Measurements from ENCODE around the gene KRTAP10-1. TPM values are rescaled to one million over a fixed set of nuclear protein-coding genes. Genes with fewer than 3 reads are reported as not detected.
A peak's percentile ranks its signal among the peaks of the same experiment; 100 is the strongest.
"Not testable (repeated sequence)": the region's sequence is repeated elsewhere in the genome, so short reads cannot be mapped to it uniquely, and the experiment has no call there.

Gene KRTAP10-1
- total RNA-seq, 1 donor from 2014 or later, result not detected

DNA sequence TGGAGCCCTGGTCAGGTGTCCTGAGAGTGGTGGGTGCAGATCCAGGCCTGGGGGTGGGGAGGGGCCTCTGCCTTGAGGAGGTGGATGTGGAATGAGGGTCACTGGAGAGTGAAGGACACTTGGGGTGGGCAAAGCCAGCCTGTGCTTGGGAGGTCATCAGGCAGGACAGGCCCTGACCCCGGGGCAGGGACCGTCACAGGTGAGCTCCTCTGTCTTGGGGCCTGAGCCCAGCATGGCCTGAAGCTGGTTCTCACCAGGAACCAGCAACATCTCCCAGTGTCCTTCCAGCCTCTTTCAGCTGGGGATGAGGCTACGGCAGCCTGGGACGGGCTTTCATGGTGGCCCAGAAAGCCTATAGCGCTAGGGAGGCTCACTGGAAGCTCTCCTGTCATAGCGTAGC lies 12.1 kb upstream of the KRTAP10-1 start:
- no peak for DNase-seq
- no peak for ATAC-seq (ENCODE audit: poor library complexity)
- intact Hi-C loops (cut with DNase I), result no loop called here

DNA sequence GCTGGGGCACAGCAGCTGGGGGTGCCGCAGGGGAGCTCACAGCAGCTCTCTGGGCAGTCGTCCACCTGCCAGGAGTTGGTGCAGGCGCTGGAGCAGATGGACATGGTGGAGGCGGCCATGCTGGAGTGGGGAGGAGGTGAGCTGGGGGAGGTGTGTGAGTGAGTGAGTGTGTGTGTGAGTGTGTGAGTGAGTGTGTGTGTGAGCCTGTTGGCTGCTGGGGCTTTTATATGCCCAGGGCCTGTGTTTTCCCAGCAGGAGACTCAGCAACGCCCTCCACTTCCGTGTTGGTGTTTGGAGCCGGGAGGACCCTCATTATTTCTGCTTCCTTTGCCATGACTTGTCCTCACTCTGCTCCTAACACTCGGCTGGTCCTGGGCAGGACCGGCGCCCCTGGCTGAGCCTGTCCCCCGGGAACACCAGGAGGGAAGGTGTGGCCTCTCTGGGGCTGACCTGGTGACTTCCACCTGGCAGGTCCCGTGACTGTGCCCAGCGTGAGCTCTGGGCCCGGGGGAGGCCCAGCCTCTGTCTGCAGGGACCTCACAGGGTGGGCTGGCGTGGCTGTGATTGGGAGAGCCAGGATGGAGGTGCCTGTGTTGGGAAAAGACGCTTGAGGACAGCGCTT lies 11.5 kb upstream of the KRTAP10-1 start, which contains the start of gene KRTAP10-2:
Gene KRTAP10-2 (minus strand): TSS at position 166 of the 622 bp plus-strand sequence. CDS start 47 bp downstream, at position 119.
- ATAC-seq (ENCODE audit: poor library complexity), result no peak
- no peak for DNase-seq

GRCh38 chr21:44550807-44551206 lies 10.8 kb upstream of the KRTAP10-1 start:
- DNase-seq, result no peak
- intact Hi-C loops (cut with DNase I), result no loop called here
- no peak for ATAC-seq (ENCODE audit: poor library complexity)

More for the DNA sequence above, 11.5 kb upstream of the KRTAP10-1 start, which contains the start of gene KRTAP10-2:
- intact Hi-C loops (cut with DNase I), result no loop called here

- not testable (repeated sequence) for ATAC-seq (ENCODE audit: poor library complexity)
These were observed 10.3 kb upstream of the KRTAP10-1 start for GRCh38 chr21:44550285-44550684.

GRCh38 chr21:44549525-44550211 lies 9.7 kb upstream of the KRTAP10-1 start:
- DNase-seq, result no peak
- intact Hi-C loops (cut with DNase I), result no loop called here
- ATAC-seq (ENCODE audit: poor library complexity), result no peak

More at GRCh38 chr21:44550285-44550684, 10.3 kb upstream of the KRTAP10-1 start:
- DNase-seq; intact Hi-C loops (cut with DNase I): not testable (repeated sequence)

DNA sequence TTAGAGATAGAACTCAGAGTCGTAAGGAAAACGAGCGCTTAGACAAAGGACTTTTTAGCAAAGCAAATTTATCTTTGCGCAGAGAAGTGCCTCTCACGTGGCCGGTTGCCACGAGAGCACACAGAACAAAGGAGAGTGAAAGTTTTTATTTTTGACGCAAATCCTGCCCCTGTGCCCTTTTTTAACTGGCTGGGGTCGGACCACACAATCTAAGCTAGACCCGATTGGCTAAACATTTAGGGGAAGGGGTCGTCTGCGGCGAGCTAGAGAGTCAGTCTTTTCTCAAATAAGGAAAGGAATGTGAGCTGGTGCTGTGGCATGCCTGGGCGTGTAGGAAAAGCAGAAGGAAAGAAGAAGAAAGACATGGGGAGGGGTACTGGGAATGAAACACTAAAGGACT lies 8.9 kb upstream of the KRTAP10-1 start:
- ATAC-seq (ENCODE audit: poor library complexity), result no peak
- no peak for DNase-seq
- intact Hi-C loops (cut with DNase I), result no loop called here

DNA sequence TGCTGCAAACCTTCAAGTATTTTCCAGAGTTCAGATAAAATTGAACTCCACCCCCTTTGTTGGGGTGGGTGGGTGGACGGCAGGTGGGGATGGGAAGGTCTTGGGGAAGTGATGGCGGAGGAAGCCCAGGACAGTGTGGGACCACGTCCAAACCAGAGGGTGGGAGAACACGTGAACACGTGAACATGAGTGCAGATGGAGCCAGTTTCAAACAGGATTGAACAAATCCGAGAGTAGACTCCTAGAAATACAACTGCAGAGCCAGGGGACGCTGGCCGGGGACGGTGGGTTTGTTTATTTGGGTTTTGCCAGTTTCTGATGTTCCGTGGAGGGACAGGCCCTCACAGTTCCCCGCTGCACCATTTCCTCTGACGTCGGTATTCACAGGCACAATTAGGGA lies 8.4 kb upstream of the KRTAP10-1 start:
- intact Hi-C loops (cut with DNase I), result no loop called here
- DNase-seq (no peak), ATAC-seq (ENCODE audit: poor library complexity) (no peak)

GRCh38 chr21:44547656-44548331 lies 7.8 kb upstream of the KRTAP10-1 start:
- DNase-seq (no peak), ATAC-seq (ENCODE audit: poor library complexity) (no peak)
- intact Hi-C loops (cut with DNase I), result no loop called here

DNA sequence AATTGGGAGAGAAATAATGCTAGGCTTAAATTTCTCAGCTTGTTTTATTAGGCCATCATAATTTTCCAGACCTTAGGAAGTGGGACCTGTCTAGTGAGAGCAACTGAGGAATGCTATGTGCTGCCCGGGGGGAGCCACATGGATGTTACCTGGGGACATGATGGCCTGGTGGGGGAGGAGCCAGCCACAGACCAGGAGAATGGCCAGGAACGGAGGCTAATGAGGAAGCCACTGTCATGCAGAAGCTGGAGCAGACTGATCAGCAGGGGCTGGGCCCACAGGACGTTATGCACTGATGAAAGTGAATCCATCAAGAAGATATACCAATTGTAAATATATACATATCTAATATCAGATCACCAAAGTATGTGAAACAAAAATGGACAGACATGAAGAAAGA lies 4.6 kb upstream of the KRTAP10-1 start:
- intact Hi-C loops (cut with DNase I), result no loop called here

GRCh38 chr21:44542716-44543115 lies 2.7 kb upstream of the KRTAP10-1 start:
- no peak for ATAC-seq (ENCODE audit: poor library complexity)
- intact Hi-C loops (cut with DNase I), result no loop called here

More for the DNA sequence above, 4.6 kb upstream of the KRTAP10-1 start:
- DNase-seq (no peak), ATAC-seq (ENCODE audit: poor library complexity) (no peak)

DNA sequence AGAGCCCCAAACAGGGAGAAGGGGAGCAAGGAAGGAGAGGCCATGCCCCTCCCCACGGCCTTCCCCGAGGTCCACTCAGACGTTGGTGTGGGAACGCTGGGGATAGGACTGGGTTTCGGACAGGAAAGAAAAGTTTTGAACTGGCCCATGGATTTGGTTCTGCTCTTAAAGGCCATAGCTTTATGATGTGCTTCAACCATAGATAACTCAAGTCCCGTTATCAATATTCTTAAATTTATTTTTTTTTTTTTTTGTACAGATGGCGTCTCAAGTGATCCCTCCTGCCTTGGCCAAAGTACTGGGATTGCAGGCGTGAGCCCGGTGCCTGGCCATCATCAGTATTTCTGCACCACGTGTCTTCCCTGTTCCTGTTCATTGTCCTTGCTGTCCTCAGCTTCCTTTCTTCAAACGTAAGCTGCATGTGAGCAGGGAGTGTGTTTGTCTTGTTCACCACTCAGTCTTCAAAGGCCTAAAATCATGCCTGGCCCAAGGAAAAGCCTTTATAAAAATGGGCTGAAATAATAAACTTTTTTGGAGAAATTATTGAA lies 820 bp upstream of the KRTAP10-1 start:
- ATAC-seq (ENCODE audit: poor library complexity) (no peak), DNase-seq (no peak)
- intact Hi-C loops (cut with DNase I), result no loop called here

More at GRCh38 chr21:44542716-44543115, 2.7 kb upstream of the KRTAP10-1 start:
- no peak for DNase-seq

GRCh38 chr21:44539046-44539445 lies 949 bp downstream of the KRTAP10-1 start:
- ATAC-seq (ENCODE audit: poor library complexity), result no peak
- no peak for DNase-seq
- intact Hi-C loops (cut with DNase I), result no loop called here

GRCh38 chr21:44537930-44538911 lies 1.8 kb downstream of the KRTAP10-1 start:
- DNase-seq, result peak; percentile 26
- intact Hi-C loops (cut with DNase I), result no loop called here
- ATAC-seq (ENCODE audit: poor library complexity), result no peak

GRCh38 chr21:44535963-44536362 lies 4.0 kb downstream of the KRTAP10-1 start:
- ATAC-seq (ENCODE audit: poor library complexity), result no peak
- peak; percentile 25 for DNase-seq
- intact Hi-C loops (cut with DNase I), result no loop called here

GRCh38 chr21:44534688-44535087 lies 5.3 kb downstream of the KRTAP10-1 start:
- intact Hi-C loops (cut with DNase I), result no loop called here
- DNase-seq (peak; percentile 27), ATAC-seq (ENCODE audit: poor library complexity) (no peak)

GRCh38 chr21:44533891-44534627 lies 5.9 kb downstream of the KRTAP10-1 start:
- DNase-seq (no peak), ATAC-seq (ENCODE audit: poor library complexity) (no peak)
- intact Hi-C loops (cut with DNase I), result no loop called here

- DNase-seq (peak; percentile 38), ATAC-seq (ENCODE audit: poor library complexity) (no peak)
- intact Hi-C loops (cut with DNase I), result no loop called here
These were observed 6.7 kb downstream of the KRTAP10-1 start for GRCh38 chr21:44533121-44533890.

All from Right ventricle myocardium superior (tissue), 1 donor.